GM21390 (cell line): Measurements from ENCODE around the gene SUCLG2.

Experiments used
- ATAC-seq: cut with Tn5 transposase; IDR thresholded peaks from one replicate; pipeline ENCODE4 v1.9.1; 2021; ENCODE audit not compliant: unreplicated experiment

SUCLG2 gene, protein sequence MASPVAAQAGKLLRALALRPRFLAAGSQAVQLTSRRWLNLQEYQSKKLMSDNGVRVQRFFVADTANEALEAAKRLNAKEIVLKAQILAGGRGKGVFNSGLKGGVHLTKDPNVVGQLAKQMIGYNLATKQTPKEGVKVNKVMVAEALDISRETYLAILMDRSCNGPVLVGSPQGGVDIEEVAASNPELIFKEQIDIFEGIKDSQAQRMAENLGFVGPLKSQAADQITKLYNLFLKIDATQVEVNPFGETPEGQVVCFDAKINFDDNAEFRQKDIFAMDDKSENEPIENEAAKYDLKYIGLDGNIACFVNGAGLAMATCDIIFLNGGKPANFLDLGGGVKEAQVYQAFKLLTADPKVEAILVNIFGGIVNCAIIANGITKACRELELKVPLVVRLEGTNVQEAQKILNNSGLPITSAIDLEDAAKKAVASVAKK

DNA sequence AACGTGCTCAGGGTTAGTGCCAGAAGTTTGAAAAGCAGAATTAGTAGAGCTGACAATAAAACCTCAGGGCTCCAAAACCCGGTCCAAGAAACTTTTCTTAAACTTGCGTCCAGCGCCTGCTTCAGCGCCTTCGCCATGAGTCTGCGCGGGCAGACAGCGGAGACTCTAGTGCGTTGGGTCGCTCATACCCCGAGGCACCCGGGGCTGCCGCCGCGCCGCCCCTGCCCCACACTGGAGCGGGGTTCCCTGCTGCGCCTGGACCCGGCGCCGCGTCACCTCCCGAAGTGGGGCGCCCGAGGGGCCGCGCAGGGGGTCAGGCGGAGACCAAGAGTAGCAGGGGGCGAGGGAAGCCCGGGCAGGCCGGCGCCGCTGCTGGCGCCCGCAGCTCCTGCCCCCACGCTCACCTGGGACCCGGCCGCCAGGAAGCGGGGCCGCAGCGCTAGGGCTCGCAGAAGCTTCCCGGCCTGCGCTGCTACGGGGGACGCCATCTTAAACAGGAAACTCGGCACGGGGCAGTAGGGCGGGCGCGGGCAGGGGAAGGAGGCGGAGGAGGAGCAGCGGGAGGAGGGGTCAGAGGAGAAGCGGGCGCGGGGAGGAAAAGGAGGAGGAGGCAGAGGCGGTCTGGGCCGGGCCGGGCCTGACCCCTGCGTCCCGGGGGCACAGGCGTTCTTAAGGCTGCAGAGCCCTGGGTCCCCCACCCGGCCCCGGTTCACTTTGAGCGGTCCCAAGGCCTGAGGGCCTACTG is at the start of gene SUCLG2:
TSS of gene SUCLG2 (minus strand) at position 514 of the 745 bp plus-strand sequence. CDS start at position 488, 26 bp downstream.
- peak; percentile 64 for ATAC-seq

DNA sequence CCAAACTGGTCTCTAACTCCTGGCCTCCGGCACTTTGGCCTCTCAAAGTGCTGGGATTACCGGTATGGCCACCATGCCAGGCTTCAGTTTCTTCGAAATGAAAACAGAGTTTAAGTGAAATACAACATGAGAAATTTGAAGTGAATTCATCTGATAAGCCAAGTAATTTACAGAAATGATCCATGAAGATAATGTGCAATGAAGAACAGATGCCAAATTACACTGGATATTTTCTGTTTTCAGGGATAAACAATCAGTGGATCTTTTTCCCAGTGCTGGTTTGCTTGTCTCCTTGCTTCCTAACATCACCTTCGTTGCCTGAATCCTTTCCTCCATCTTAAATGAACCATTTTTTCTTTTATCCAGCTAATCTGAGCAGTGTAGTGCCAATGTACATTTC is 46.2 kb upstream of the SUCLG2 start:
- ATAC-seq: no peak

DNA sequence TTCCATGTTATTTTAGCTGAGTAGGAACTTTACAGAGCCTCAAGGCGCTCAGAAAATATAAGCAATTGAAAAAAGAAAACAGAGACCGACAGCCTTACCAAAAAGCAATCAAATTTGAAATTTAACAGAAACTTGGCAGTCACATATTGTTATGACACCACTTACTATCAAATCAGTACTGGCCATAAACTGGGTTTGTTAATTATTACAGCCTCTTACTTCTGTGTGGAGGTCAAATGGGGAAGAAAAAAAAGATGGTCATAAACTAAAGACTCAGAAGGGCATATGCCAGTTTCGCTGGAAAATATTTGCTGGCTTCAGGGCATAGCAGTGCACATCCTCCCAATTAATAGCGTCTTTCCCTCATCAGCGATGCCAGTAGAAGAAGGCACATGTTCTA is 45.5 kb upstream of the SUCLG2 start:
- ATAC-seq: no peak

DNA sequence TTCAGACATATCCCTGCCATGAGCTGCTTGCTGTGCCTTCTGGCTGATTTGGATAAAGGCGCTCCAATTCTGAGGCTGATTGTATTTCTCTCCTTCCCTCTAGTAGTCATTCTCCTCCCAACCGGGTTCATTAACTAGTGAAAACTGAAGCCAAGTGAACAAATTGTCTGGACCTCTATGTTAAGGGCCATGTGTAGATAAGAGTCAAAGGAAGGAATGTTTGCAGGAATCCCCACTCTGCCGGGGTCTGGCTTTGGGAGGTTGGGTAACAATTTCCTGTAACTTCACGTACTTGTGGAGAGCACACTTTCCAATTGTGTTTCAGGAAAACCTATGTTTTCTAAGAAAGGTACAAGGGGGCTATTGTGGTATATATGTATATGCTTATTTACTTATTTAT is 38.2 kb upstream of the SUCLG2 start:
- ATAC-seq: no peak

DNA sequence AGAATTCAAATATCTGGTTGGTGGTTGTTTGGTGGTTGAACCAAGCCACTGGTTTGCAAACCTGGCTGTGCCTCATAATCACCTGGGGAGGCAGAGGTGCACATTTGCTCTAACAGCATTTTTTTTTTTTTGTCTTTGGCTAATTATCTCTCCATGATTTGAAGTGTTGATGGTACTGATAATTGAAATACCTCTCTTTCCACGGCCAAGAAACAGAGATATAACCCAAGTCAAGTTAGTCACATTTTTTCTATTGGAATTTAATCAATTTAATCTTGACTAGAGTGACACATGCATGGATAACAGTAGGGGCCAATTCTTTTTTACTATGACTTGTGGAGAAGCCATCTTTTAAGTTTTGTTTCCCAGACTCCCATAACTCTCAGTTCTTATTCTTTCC is 37.5 kb upstream of the SUCLG2 start:
- ATAC-seq: no peak

DNA sequence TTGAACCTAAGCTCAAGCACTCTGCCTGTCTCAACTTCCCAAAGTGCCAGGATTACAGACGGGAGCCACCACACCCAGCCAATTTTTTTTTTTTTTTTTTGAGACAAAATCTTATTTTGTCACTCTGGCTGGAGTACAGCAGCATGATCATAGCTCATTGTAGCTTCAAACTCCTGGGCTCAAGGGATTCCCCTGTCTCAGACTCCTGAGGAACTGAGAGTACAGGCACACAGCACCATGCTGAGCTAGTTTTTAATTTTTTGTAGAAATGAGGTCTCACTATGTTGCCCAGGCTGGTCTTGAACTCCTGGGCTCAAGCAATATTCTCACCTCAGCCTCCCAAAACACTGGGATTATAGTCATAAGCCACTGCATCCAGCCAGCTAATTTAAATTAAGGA is 36.8 kb upstream of the SUCLG2 start:
- no peak for ATAC-seq

DNA sequence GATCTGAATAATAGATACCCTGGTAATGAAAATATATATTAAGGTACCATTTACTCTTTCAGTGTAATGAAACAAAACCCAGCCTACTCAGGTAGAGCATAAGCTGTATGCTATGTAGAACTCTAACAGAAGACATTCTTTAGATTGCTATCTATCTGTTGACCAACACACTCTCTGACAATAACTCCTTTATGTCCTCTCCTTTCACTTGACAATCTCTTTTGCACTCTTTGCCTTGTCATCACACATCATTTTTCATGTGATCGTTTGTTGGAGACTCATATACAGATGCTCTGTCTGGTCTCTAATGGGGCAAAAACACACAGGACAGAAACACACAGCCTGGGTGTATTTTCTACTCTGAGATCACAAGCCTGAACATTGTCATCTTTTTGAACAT is 35.4 kb upstream of the SUCLG2 start:
- ATAC-seq: no peak

DNA sequence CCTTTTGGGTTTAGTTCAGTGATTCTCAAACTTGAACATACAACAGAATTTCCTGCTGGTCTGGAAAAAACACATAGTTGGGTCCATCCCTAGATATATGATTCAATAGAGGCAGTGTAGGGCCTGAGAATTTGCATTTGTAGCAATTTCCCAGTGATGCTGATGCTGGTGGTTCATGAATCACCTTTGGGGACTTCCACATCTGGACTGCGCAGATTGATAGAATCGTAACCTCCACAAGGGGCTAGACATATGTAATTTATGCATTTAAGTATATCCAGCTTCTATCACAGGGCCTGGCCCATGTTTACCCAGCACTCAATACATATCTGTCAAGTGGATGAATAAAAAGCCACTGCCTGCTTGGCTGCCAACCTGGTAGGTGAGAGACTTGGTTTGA is 33.8 kb upstream of the SUCLG2 start:
- ATAC-seq: no peak

DNA sequence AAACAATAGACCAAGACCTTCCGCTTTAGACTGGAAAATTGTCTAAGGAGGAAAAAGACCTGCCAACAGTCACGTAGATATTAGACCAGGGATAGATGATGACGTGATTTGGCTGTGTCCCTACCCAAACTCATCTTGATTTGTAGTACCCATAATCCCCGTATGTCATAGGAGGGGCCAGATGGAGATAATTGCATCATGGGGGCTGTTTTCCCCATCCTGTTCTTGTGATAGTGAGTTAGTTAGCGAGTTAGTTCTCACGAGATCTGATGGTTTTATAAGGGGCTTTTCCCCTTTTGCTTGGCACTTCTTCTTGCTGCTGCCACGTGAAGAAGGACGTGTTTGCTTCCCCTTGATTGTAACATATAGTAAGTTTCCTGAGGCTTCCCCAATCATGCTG is 31.7 kb upstream of the SUCLG2 start:
- no peak for ATAC-seq

DNA sequence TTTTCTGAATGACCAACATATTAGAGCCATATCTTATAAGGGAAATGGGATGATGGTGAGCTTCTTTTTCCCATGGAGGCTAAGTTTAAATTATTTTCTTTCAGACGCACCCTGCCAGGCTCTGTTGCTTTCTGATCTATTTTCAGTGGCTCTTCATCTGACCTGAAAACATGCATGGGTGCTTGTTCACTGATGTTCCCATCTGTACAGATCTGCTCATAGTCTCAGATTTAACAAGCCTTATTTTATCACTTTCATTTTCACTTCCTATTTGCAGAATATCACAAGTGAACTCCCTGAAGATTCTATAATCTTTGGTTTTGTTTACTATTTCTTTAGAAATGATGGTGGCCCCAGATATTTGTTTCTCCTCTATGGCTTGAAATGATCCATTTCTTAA is 31.1 kb upstream of the SUCLG2 start:
- peak; percentile 99 for ATAC-seq

DNA sequence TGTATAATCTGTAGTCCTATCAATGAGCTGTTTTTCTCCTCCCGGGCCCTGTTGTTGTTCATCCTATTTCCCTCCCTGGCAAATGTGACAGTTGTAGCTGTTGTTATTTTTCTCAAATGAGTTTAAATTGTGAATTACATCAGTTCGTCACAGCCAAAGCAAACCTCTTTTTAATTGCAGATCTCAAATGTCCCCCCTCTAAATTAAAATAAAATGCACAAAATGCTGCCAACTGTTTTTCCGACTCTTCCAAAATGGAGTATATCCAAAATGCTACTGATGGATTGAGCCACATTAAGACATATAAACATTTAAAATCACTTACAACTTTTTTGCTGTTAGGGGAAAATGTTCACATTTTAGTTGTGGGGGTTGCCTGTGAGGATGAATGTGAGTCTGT is 29.8 kb upstream of the SUCLG2 start:
- ATAC-seq: no peak

DNA sequence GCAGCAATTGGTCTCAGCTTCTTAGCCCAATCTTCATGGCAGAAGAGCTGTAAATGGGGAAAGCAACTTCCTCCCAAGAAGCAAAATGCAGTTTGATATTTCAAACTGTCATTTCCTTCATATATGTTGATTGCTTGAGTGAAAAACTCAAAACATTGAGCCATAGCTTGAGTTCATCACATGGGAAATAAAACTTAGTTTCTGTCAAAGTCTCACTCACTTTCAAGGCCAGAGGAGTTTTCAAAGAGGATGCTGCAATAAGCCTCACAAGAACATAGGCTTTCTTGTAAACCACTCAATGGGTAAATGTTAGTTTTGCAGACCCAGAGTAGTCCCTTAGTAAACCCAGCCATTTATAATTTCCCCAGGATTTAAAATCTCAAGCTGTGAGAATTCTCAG is 29.1 kb upstream of the SUCLG2 start:
- ATAC-seq: no peak

DNA sequence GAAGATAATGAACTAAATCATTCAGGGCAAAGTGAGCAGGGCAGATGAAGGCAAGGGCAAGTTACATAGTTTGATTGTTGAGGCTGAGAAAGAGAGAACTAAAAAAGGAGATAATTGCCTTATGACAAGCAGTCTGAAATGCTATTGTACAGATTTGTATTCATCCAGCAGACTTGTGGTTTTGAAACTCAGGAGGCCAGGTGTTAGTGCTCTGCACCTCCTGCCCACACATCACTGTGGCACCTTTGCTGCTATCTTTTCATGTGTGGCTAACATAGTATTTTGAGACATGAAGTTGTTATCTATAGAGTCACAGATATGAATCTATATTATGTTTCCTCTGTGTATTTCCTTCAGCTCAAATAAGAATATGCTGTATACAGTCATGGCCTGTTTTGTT is 24.3 kb upstream of the SUCLG2 start:
- ATAC-seq: peak; percentile 82

DNA sequence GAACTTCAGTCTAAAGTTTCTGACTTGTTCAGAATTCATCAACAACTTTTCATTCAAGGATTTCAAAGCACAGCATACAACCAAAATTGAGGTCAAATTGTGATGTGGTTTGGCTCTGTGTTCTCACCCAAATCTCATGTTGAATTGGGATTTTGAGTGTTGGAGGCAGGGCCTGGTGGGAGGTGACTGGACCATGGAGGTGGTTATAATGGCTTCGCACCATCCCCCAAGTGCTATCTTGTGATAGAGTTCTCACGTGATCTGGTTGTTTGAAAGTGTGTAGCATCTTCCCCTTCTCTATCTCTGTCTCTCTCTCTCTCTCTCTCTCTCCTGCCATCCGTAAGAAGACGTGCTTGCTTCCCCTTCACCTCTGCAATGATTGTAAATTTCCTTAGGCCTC is 19.6 kb upstream of the SUCLG2 start:
- no peak for ATAC-seq

DNA sequence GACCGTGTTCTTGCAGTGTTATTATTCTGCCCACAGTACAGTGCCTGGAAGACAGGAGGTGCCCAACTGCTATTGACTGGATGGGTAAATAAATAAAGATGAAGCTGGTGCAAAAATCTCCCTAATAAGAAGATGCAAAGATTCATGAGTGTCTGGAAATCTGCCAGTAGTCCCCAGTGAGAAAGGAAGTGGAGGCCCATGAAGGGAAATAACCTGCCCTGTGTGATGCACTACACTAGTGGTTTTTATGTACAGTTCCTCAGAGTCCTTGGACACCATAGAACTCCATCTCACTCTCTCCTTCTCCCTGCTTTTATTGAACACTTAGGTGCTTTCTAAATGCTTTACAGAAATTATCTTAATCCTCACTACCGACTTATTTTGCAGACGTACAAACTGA is 8.3 kb upstream of the SUCLG2 start:
- ATAC-seq: no peak

DNA sequence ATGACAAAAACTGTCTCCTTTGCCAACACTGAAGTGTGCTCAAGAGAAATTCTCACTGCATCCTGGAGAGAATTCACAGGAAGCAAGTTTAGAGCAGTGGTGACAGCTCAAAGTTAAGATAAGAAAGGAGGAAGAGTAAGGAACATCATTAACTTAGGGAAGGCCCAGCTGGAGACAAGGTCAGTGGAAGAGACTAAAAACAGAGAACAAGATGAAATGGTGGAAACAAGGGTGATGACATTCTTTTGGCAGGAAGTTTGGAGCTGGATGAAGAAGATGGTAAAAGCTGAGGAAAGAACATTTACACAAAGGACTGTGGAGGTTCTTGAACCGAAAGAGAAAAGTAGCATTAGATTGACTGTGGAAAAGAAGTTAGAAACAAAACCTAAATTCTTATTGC is 6.7 kb upstream of the SUCLG2 start:
- ATAC-seq: no peak

DNA sequence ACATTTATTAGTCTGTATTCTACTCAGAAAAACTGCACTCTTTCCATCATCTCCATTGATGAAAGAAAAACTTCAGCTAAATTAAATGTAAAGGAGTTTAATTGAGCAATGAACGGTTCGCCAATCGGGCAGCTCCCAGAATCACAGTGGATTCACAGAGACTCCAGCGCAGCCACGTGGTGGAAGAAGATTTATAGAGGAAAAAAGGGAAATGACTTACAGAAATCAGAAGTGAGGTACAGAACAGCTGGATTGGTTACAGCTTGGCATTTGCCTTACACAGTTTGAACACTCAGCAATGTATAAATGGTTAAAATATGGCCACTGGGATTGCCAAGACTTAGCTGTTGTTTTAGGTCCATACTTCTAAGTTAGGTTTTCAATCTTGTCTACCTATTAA is 2.8 kb upstream of the SUCLG2 start:
- ATAC-seq: no peak

DNA sequence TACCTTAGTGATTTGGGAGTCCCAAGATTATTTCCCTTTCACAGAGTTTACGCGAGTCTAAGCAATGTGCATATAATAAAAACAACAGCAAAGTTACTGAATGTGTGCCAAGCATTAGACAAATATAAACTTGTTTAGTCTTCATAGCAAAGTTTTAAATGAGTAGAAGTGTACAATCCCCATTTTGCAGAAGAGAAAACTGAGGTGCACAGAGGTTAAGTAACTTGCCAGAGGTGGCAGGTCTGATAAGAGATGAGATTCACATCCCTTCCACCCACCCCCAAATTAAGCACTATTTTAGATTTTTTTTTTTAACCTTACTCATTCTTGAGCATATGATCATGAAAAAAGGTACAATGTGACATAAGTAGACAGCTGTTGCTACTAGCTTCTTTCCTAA is 2.2 kb upstream of the SUCLG2 start:
- ATAC-seq: no peak

DNA sequence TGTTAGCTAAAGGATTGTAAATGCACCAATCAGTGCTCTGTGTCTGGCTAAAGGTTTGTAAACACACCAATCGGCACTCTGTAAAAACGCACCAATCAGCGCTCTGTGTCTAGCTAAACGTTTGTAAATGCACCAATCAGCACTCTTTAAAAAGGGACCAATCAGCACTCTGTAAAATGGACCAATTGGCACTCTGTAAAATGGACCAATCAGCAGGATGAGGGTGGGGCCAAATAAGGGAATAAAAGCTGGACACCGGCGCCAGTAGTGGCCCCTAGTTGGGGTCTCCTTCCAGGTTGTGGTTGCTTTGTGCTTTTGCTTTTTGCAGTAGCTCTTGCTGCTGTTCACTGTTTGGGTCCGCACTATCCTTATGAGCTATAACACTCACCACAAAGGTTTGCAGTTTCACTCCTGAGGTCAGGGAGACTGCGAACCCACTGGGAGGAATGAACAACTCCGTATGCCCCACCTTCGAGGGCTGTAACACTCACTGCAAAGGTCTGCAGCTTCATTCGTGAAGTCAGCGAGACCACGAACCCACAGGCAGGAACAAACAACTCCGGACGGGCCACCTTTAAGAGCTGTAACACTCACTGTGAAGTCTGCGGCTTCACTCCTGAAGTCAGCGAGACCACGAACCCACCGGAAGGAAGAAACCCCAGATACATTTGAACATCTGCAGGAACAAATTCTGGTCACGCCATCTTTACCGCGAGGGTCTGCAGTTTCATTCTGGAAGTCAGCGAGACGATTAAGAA is 1.1 kb upstream of the SUCLG2 start:
- ATAC-seq: peak; percentile 53

DNA sequence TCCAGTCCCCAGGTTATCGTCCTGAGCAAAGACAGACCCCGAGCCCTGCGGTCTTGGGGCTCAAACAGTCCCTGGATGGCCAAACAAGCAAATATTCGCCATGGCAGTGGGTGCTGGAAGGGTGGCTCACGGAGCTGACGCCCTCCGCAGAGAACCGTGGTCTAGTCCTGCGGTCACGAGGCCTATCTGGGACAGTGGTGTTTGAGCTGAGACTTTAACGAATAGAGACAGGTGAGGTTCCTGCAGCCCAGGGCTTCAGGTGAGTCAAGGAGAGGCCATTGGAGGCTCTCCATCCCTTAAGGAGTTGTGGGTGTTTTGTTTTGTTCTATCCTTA is 399 bp upstream of the SUCLG2 start:
- ATAC-seq: no peak

DNA sequence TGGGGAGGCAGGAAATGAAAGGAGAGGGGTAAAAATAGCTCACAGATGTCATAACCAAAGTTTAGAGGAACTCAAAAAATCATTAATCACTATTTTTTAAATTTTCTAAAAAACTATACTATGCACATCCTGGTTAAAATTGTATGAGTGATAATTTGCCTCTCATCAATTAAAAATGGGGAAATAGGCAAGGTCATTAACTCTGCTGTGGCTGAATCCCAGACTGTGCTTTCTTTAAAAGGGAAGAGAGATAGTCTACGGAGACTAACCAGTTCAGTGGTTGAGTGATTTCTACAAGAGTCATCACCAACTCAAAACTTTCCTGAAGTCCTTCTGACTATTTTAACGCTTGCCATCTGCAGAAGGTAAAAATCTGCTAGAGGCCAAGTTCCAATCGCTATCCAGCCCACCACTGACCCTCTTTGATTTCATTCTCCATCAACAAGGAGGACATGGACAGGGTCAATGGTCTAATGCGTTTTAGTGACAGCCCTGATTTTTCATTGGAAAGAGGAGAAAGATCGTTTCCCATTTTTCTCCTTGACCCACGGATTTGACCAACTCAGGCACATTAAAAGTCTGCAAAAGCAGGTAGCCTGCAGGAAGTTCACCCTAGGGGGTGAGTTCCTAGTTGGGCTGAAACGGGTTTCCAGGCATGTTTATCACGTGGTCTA is 850 bp downstream of the SUCLG2 start:
- peak; percentile 19 for ATAC-seq
